ENCODE data around the gene ZMYM4.

Gene ZMYM4

GRCh38 chr1:35436078-35436477 lies 167.6 kb downstream of the ZMYM4 start:
- peaks cover 32% of the 10 kb centered on the region for H3K36me3 Mint-ChIP-seq (ENCODE audit: low read depth)
- no peak overlapping the region for H3K27ac Mint-ChIP-seq
- no peak overlapping the region for H3K4me3 Mint-ChIP-seq
- no peaks in the 10 kb centered on the region for H3K27me3 Mint-ChIP-seq
- no peaks in the 10 kb centered on the region for H3K9me3 Mint-ChIP-seq
- H3K4me1 Mint-ChIP-seq (ENCODE audit: low read depth), result peaks cover 9% of the 10 kb centered on the region

DNA sequence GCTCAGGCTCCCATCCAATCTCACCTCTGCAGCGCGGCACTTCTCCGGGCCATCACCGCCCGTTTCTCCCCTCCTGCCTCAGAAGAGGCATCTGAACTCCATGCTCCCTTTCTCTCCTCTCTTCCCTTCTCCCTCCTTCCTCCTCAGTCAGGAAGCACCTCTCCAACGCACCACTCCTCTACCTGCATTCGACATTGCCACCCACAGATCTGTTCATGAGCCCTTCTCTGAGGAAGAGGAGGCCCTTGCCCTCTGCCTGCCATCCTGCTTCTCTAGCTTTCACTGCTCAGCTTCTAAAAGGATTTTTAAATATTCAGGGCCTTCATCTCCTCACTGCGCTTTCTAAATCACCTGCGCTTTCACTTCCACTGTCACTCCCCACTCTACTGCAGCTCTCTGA lies 168.7 kb downstream of the ZMYM4 start:
- H3K36me3 Mint-ChIP-seq (ENCODE audit: low read depth), result peaks cover 31% of the 10 kb centered on the region

GRCh38 chr1:35439626-35440025 lies 171.1 kb downstream of the ZMYM4 start:
- Mint-ChIP-seq H3K36me3 (ENCODE audit: low read depth) (peaks cover 19% of the 10 kb centered on the region), H3K27ac (no peak overlapping the region), H3K4me3 (no peak overlapping the region), H3K4me1 (ENCODE audit: low read depth) (peaks cover 22% of the 10 kb centered on the region), H3K9me3 (no peaks in the 10 kb centered on the region), H3K27me3 (no peaks in the 10 kb centered on the region)

More for the DNA sequence above, 168.7 kb downstream of the ZMYM4 start:
- no peaks in the 10 kb centered on the region for H3K27me3 Mint-ChIP-seq
- peaks cover 7% of the 10 kb centered on the region for H3K4me1 Mint-ChIP-seq (ENCODE audit: low read depth)
- no peaks in the 10 kb centered on the region for H3K9me3 Mint-ChIP-seq
- H3K4me3 Mint-ChIP-seq, result no peak overlapping the region
- H3K27ac Mint-ChIP-seq, result no peak overlapping the region

DNA sequence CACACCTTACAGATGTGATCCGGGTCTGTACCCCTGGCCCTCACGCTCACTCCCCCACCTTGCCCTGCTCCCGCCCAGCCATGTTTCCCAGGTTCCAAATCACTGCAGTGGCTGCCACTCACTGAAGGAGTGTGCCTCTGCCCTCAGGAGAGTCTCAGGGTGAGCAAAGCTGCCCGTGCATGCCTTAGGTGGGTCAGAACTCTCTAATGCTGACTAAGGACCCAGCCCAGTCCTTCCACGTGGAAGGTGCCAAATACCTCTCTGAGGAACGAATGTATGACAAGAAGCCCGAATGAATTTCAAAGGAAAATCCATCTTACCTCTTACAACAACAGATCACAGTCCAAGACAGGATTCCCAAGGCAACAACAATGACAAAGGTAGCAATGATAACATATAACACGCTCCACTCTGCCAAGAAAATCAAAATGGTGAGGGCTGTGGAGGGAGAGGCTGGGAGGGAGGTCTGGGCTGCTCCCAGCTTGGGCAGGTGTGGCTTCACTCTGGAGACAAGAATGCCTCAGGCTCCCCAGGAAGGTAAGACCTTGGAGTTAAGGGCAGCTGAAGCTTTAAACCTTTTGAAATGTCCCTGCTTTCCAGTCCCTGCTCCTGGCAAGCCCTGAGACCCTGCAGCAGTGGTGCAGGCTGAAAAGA lies 173.5 kb downstream of the ZMYM4 start:
- Mint-ChIP-seq H3K4me3 (no peak overlapping the region), H3K9me3 (no peaks in the 10 kb centered on the region), H3K27ac (no peak overlapping the region), H3K27me3 (no peaks in the 10 kb centered on the region), H3K36me3 (ENCODE audit: low read depth) (peaks cover 19% of the 10 kb centered on the region), H3K4me1 (ENCODE audit: low read depth) (peaks cover 22% of the 10 kb centered on the region)

GRCh38 chr1:35442734-35443133 lies 174.2 kb downstream of the ZMYM4 start:
- Mint-ChIP-seq H3K36me3 (ENCODE audit: low read depth) (peaks cover 16% of the 10 kb centered on the region), H3K4me3 (no peak overlapping the region), H3K9me3 (no peaks in the 10 kb centered on the region)

GRCh38 chr1:35443768-35444518 lies 175.4 kb downstream of the ZMYM4 start:
- peaks cover 22% of the 10 kb centered on the region for H3K4me1 Mint-ChIP-seq (ENCODE audit: low read depth)
- no peaks in the 10 kb centered on the region for H3K9me3 Mint-ChIP-seq
- no peak overlapping the region for H3K4me3 Mint-ChIP-seq
- no peaks in the 10 kb centered on the region for H3K27me3 Mint-ChIP-seq
- no peak overlapping the region for H3K27ac Mint-ChIP-seq
- peaks cover 15% of the 10 kb centered on the region for H3K36me3 Mint-ChIP-seq (ENCODE audit: low read depth)

More at GRCh38 chr1:35442734-35443133, 174.2 kb downstream of the ZMYM4 start:
- Mint-ChIP-seq H3K27me3 (no peaks in the 10 kb centered on the region), H3K27ac (no peak overlapping the region), H3K4me1 (ENCODE audit: low read depth) (peaks cover 22% of the 10 kb centered on the region)

GRCh38 chr1:35444519-35444774 lies 175.9 kb downstream of the ZMYM4 start:
- Mint-ChIP-seq H3K9me3 (no peaks in the 10 kb centered on the region), H3K4me1 (ENCODE audit: low read depth) (peaks cover 22% of the 10 kb centered on the region), H3K27ac (no peak overlapping the region), H3K4me3 (no peak overlapping the region), H3K27me3 (no peaks in the 10 kb centered on the region), H3K36me3 (ENCODE audit: low read depth) (peaks cover 11% of the 10 kb centered on the region)

GRCh38 chr1:35447278-35447677 lies 178.8 kb downstream of the ZMYM4 start:
- H3K36me3 Mint-ChIP-seq (ENCODE audit: low read depth), result peaks cover 9% of the 10 kb centered on the region
- no peaks in the 10 kb centered on the region for H3K9me3 Mint-ChIP-seq
- no peaks in the 10 kb centered on the region for H3K27me3 Mint-ChIP-seq
- no peak overlapping the region for H3K4me3 Mint-ChIP-seq
- no peak overlapping the region for H3K27ac Mint-ChIP-seq
- H3K4me1 Mint-ChIP-seq (ENCODE audit: low read depth), result peaks cover 28% of the 10 kb centered on the region

DNA sequence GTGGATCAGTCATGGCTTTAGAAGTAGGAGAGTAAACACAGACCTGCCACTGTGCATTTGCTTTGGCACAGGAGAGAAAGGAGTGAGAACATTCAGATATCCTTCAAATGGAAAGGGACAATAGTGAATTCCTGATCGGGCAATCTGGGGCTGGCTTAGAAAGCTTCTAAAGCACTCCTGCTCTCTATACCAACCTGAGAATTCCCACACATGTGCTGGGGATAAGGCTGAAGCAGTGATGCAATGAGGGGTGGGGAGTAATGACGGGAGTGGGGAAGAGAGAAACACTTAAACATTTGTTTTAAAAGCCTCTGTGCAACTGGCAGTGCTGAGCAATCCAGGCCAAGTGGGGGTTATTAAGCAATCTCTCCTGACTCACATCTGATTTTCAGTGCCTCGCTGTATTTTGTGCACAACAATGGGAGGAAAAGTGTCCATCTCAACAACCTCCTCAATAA lies 179.9 kb downstream of the ZMYM4 start:
- Mint-ChIP-seq H3K36me3 (ENCODE audit: low read depth) (peaks cover 10% of the 10 kb centered on the region), H3K4me3 (no peak overlapping the region), H3K9me3 (no peaks in the 10 kb centered on the region), H3K27me3 (no peaks in the 10 kb centered on the region), H3K4me1 (ENCODE audit: low read depth) (peaks cover 26% of the 10 kb centered on the region), H3K27ac (no peak overlapping the region)

DNA sequence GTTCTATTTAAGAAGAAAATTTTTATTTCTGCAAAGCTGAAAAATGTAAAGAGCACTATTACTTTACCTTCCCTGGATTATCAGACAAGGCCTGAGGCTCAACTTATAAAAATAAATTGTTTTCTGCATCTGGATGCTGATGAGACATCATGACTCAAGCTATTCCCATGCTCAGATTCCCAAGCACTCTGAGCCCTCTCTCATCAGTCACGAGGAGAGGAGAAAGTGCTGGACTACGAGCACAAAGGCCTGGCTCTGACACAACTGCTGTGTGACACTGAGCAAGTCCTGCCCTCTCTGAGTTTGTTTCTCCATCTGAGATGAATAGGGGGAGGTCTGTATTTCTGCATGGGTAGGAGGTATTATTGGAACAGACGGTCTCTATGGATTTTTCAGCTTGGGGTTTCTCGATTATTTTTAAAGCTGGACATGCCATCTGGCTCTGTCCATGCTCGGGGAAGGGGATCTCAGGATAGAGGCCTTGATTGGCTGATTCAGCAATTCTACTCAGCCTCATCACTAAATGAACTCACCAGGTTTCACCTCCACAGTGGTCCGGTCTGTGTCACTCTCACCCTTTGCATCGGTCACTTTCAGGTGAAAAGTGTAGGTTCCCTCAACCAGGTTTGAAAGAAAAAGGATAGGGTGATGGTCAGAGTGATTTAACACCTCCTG lies 181.0 kb downstream of the ZMYM4 start:
- peaks cover 14% of the 10 kb centered on the region for H3K36me3 Mint-ChIP-seq (ENCODE audit: low read depth)

DNA sequence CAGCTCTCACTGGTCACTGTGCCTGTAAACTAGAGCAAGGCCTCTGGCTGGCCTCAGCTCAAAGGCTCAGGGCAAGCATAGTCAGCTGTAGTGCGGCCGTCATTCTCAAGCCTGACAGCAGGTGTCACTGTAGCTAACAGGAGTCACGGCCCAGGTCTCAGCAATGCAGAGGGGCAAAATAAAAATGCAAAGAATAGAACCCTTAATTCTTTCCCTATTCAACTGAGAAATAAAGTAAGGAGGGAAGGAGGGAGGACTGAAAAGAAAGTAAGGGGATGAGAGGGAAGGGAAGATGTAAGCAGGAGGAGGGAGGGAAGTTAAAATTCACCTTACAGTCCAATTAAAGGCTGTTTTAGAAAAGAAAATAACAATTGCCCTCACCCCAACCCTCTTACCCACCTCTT lies 182.6 kb downstream of the ZMYM4 start:
- H3K27ac Mint-ChIP-seq, result no peak overlapping the region
- no peak overlapping the region for H3K4me3 Mint-ChIP-seq
- H3K9me3 Mint-ChIP-seq, result no peaks in the 10 kb centered on the region
- no peaks in the 10 kb centered on the region for H3K27me3 Mint-ChIP-seq
- H3K36me3 Mint-ChIP-seq (ENCODE audit: low read depth), result peaks cover 19% of the 10 kb centered on the region
- peaks cover 19% of the 10 kb centered on the region for H3K4me1 Mint-ChIP-seq (ENCODE audit: low read depth)

More for the DNA sequence above, 181.0 kb downstream of the ZMYM4 start:
- Mint-ChIP-seq H3K4me3 (no peak overlapping the region), H3K27ac (no peak overlapping the region), H3K9me3 (no peaks in the 10 kb centered on the region), H3K27me3 (no peaks in the 10 kb centered on the region), H3K4me1 (ENCODE audit: low read depth) (peaks cover 19% of the 10 kb centered on the region)

GRCh38 chr1:35452106-35452774 lies 183.7 kb downstream of the ZMYM4 start:
- Mint-ChIP-seq H3K36me3 (ENCODE audit: low read depth) (peaks cover 19% of the 10 kb centered on the region), H3K27me3 (no peaks in the 10 kb centered on the region), H3K4me3 (no peak overlapping the region), H3K9me3 (no peaks in the 10 kb centered on the region), H3K4me1 (ENCODE audit: low read depth) (peaks cover 19% of the 10 kb centered on the region), H3K27ac (peak overlapping the region; percentile 39)

- Mint-ChIP-seq H3K4me3 (no peak overlapping the region), H3K27ac (no peak overlapping the region), H3K4me1 (ENCODE audit: low read depth) (peaks cover 19% of the 10 kb centered on the region), H3K27me3 (no peaks in the 10 kb centered on the region), H3K36me3 (ENCODE audit: low read depth) (peaks cover 19% of the 10 kb centered on the region), H3K9me3 (no peaks in the 10 kb centered on the region)
Observed at GRCh38 chr1:35453031-35453430, 184.5 kb downstream of the ZMYM4 start.

GRCh38 chr1:35454176-35454575 lies 185.7 kb downstream of the ZMYM4 start:
- Mint-ChIP-seq H3K27me3 (no peaks in the 10 kb centered on the region), H3K4me1 (ENCODE audit: low read depth) (peaks cover 19% of the 10 kb centered on the region), H3K36me3 (ENCODE audit: low read depth) (peaks cover 24% of the 10 kb centered on the region), H3K27ac (no peak overlapping the region), H3K9me3 (no peaks in the 10 kb centered on the region), H3K4me3 (no peak overlapping the region)

- H3K27ac Mint-ChIP-seq, result no peak overlapping the region
- H3K36me3 Mint-ChIP-seq (ENCODE audit: low read depth), result peaks cover 24% of the 10 kb centered on the region
- peaks cover 19% of the 10 kb centered on the region for H3K4me1 Mint-ChIP-seq (ENCODE audit: low read depth)
- no peaks in the 10 kb centered on the region for H3K9me3 Mint-ChIP-seq
- no peak overlapping the region for H3K4me3 Mint-ChIP-seq
- H3K27me3 Mint-ChIP-seq, result no peaks in the 10 kb centered on the region
Observed at GRCh38 chr1:35454616-35455015, 186.1 kb downstream of the ZMYM4 start.

Measured in stimulated activated naive CD8-positive, alpha-beta T cell treated with anti-CD3 and anti-CD28 coated beads, Interleukin-15, Interleukin-2, amounts not matched to agents 100 ng/mL and 50 ng/mL, for 24 hours (primary cell).